ENCODE results near the gene DGKI. TPM values are rescaled to one million over a fixed set of nuclear protein-coding genes. Genes with fewer than 3 reads are reported as not detected.

Gene DGKI
- total RNA-seq, 1 experiment from 2014 or later: 0.55 TPM

- H2BK120ac ChIP-seq (ENCODE audit: low read depth, low read length, poor library complexity, severe bottlenecking): no peak overlapping the region
- WGBS (ENCODE audit: extremely low coverage, insufficient read length, low lambda C conversion rate): no CpG with 5 or more reads among the region's 1 CpG
- no peaks in the 10 kb centered on the region for H3K27me3 ChIP-seq (ENCODE audit: insufficient read depth, low read length)
- H3K79me2 ChIP-seq (ENCODE audit: insufficient read depth, low read length): no peaks in the 10 kb centered on the region
- no peak overlapping the region for H2BK5ac ChIP-seq (ENCODE audit: insufficient read length, low read length)
- no peak overlapping the region for H2BK20ac ChIP-seq (ENCODE audit: low read depth, low read length, poor library complexity, severe bottlenecking)
- DNase-seq: no peak
- Mint-ChIP-seq H3K9me3 (peaks cover 30% of the 10 kb centered on the region in 2 experiments), H3K4me1 (no peaks in the 10 kb centered on the region), H3K4me3 (no peak overlapping the region), H3K27me3 (ENCODE audit: low read depth) (peaks cover 3% of the 10 kb centered on the region), H3K27ac (no peak overlapping the region), H3K36me3 (ENCODE audit: insufficient read depth in 1 of 3, low read depth in 3 of 3) (peaks cover 11 to 28% (median 22%) of the 10 kb centered on the region in 3 experiments)
- H3K23ac ChIP-seq (ENCODE audit: insufficient read length, low read depth, low read length): no peak overlapping the region
- H4K8ac ChIP-seq (replicated peaks; ENCODE audit: insufficient read length, low read depth, low read length): no peak overlapping the region
- no peak overlapping the region for H2BK12ac ChIP-seq (ENCODE audit: insufficient read length, low read depth, low read length)
- H4K91ac ChIP-seq (ENCODE audit: insufficient read length, low read depth, low read length): no peak overlapping the region
- H2AFZ ChIP-seq (ENCODE audit: low read length): no peak overlapping the region
- H3K14ac ChIP-seq (ENCODE audit: insufficient read depth, low read length): no peak overlapping the region
- no peak overlapping the region for H3K18ac ChIP-seq (ENCODE audit: insufficient read length, low read depth, low read length)
- no peak overlapping the region for H3K27ac ChIP-seq (ENCODE audit: insufficient read length, low read depth, low read length)
- H2AK5ac ChIP-seq (ENCODE audit: insufficient read length, low read length): no peak overlapping the region
- no peaks in the 10 kb centered on the region for H3K23me2 ChIP-seq (ENCODE audit: insufficient read length, low read depth, low read length, poor library complexity, severe bottlenecking)
- TF ChIP-seq, protein P1, sequence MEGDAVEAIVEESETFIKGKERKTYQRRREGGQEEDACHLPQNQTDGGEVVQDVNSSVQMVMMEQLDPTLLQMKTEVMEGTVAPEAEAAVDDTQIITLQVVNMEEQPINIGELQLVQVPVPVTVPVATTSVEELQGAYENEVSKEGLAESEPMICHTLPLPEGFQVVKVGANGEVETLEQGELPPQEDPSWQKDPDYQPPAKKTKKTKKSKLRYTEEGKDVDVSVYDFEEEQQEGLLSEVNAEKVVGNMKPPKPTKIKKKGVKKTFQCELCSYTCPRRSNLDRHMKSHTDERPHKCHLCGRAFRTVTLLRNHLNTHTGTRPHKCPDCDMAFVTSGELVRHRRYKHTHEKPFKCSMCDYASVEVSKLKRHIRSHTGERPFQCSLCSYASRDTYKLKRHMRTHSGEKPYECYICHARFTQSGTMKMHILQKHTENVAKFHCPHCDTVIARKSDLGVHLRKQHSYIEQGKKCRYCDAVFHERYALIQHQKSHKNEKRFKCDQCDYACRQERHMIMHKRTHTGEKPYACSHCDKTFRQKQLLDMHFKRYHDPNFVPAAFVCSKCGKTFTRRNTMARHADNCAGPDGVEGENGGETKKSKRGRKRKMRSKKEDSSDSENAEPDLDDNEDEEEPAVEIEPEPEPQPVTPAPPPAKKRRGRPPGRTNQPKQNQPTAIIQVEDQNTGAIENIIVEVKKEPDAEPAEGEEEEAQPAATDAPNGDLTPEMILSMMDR (conservative IDR thresholded peaks at IDR 0.05): no peak
- H2BK15ac ChIP-seq (ENCODE audit: low read depth, low read length): no peak overlapping the region
- H3K9ac ChIP-seq (ENCODE audit: extremely low read depth, insufficient read length, low read length): no peak overlapping the region
- H3K4me2 ChIP-seq (ENCODE audit: insufficient read depth, insufficient read length, low read length): no peak overlapping the region
- H3K4me1 ChIP-seq (ENCODE audit: insufficient read depth, low read length): no peaks in the 10 kb centered on the region
- no peak overlapping the region for H3K4ac ChIP-seq (ENCODE audit: low read depth, low read length)
- no peaks in the 10 kb centered on the region for H4K20me1 ChIP-seq (ENCODE audit: control insufficient read depth, insufficient read depth, insufficient read length)
- no peak overlapping the region for H4K5ac ChIP-seq (ENCODE audit: insufficient read length, low read depth, low read length)
- no peak overlapping the region for H3K56ac ChIP-seq (ENCODE audit: insufficient read length, low read depth, low read length)
- H3T11ph ChIP-seq (ENCODE audit: low read length): no peak overlapping the region
- H3K79me1 ChIP-seq (ENCODE audit: insufficient read depth, low read depth, low read length, poor library complexity, severe bottlenecking): no peaks in the 10 kb centered on the region
- H3K9me3 ChIP-seq (ENCODE audit: control insufficient read depth, low read depth, low read length): peaks cover 15% of the 10 kb centered on the region
Measured at GRCh38 chr7:137828456-137828855, 18.3 kb downstream of the DGKI start.
